GM23338 (cell line): ENCODE results near the gene MAPK12. TPM values are rescaled to one million over a fixed set of nuclear protein-coding genes. Genes with fewer than 3 reads are reported as not detected.

Experiments
- ATAC-seq: fragments of 200-7000 bp; cut with Tn5 transposase; 3 replicates; pipeline ENCODE4 v1.9.1; 2020
- DNase-seq: peaks from one replicate; pipeline ENCODE4 v3.0.0-alpha.2; 2015; ENCODE audit warnings: low spot score
- H2AFZ ChIP-seq: fragments of 200-600 bp; sonication (generic); 2 replicates; pipeline ENCODE4 v1.8.0; 2016; ENCODE audit warnings: antibody characterized with exemption, mild to moderate bottlenecking, moderate library complexity
- H3F3A ChIP-seq: fragments of 200-600 bp; sonication (generic); replicated peaks from 2 replicates; pipeline ENCODE4 v1.8.0; 2017; ENCODE audit warnings: antibody characterized with exemption, mixed run types, low read depth
- H3K27ac ChIP-seq: fragments of 200-600 bp; sonication (generic); 2 replicates; pipeline ENCODE4 v1.6.1; 2016; ENCODE audit warnings: low read depth
- H3K27me3 ChIP-seq: fragments of 200-600 bp; sonication (generic); 2 replicates; pipeline ENCODE4 v1.8.0; 2016; ENCODE audit warnings: mild to moderate bottlenecking, mixed run types, moderate library complexity; ENCODE audit not compliant: insufficient read depth
- H3K36me3 ChIP-seq: fragments of 200-600 bp; sonication (generic); 2 replicates; pipeline ENCODE4 v1.8.0; 2016; ENCODE audit warnings: mild to moderate bottlenecking; ENCODE audit not compliant: insufficient read depth
- H3K4me1 ChIP-seq: fragments of 200-600 bp; sonication (generic); 2 replicates; pipeline ENCODE4 v1.8.0; 2016; ENCODE audit warnings: mild to moderate bottlenecking, moderate library complexity; ENCODE audit not compliant: insufficient read depth
- H3K4me2 ChIP-seq: fragments of 200-600 bp; sonication (generic); 2 replicates; pipeline ENCODE4 v1.7.1; 2017; ENCODE audit warnings: mixed run types
- H3K4me3 ChIP-seq: fragments of 200-600 bp; sonication (generic); 2 replicates; pipeline ENCODE4 v1.6.1; 2016; ENCODE audit warnings: mixed run types
- H3K79me2 ChIP-seq: fragments of 200-600 bp; sonication (generic); replicated peaks from 2 replicates; pipeline ENCODE4 v1.8.0; 2017; ENCODE audit warnings: mild to moderate bottlenecking; ENCODE audit not compliant: insufficient read depth
- H3K9me2 ChIP-seq: fragments of 200-600 bp; sonication (generic); 2 replicates; pipeline ENCODE4 v1.8.0; 2017; ENCODE audit not compliant: insufficient read depth
- H4K20me1 ChIP-seq: fragments of 200-600 bp; sonication (generic); replicated peaks from 2 replicates; pipeline ENCODE4 v1.8.0; 2017; ENCODE audit warnings: mild to moderate bottlenecking; ENCODE audit not compliant: insufficient read depth
- H3K27ac Mint-ChIP-seq: 2 replicates; pipeline ENCODE4 v1.8.0; 2020; ENCODE audit warnings: inconsistent platforms, mild to moderate bottlenecking, moderate library complexity, mixed read lengths
- H3K27me3 Mint-ChIP-seq: 3 replicates; pipeline ENCODE4 v1.8.0; 2022; ENCODE audit warnings: low read depth, mild to moderate bottlenecking, moderate library complexity, mixed read lengths, inconsistent platforms; ENCODE audit not compliant: insufficient read depth, poor library complexity
- H3K36me3 Mint-ChIP-seq: 3 replicates; pipeline ENCODE4 v1.8.0; 2021; ENCODE audit warnings: low read depth, mild to moderate bottlenecking, inconsistent platforms, moderate library complexity, mixed read lengths
- H3K4me1 Mint-ChIP-seq: 3 replicates; pipeline ENCODE4 v1.8.0; 2020; ENCODE audit warnings: mild to moderate bottlenecking, inconsistent platforms, mixed read lengths
- H3K4me3 Mint-ChIP-seq: 3 replicates; pipeline ENCODE4 v1.8.0; 2021; ENCODE audit warnings: moderate library complexity, mild to moderate bottlenecking, inconsistent platforms, mixed read lengths
- H3K9me3 Mint-ChIP-seq: 3 replicates; pipeline ENCODE4 v1.8.0; 2020; ENCODE audit warnings: moderate library complexity, mild to moderate bottlenecking, inconsistent platforms, mixed read lengths
- CREB1 ChIP-seq: fragments of 250-450 bp; sonication (Bioruptor Pico); IDR thresholded peaks from 2 replicates; pipeline ENCODE4 v1.5.0; 2020; ENCODE audit warnings: low read depth, mild to moderate bottlenecking, moderate library complexity
- EZH2 ChIP-seq: fragments of 200-600 bp; sonication (generic); IDR thresholded peaks from one replicate; pipeline ENCODE4 v1.8.0; 2017; ENCODE audit warnings: antibody characterized with exemption, mild to moderate bottlenecking, low read depth; ENCODE audit not compliant: unreplicated experiment
- EZH2phosphoT487 ChIP-seq: fragments of 200-600 bp; sonication (generic); IDR thresholded peaks from one replicate; pipeline ENCODE4 v1.8.1; 2018; ENCODE audit warnings: antibody characterized with exemption; ENCODE audit not compliant: unreplicated experiment
- JUNB ChIP-seq: IDR thresholded peaks from one replicate; pipeline ENCODE4 v1.6.1; 2016; ENCODE audit warnings: antibody characterized with exemption; ENCODE audit not compliant: unreplicated experiment
- NANOG ChIP-seq: IDR thresholded peaks from 2 replicates; pipeline ENCODE4 v1.6.1; 2016; ENCODE audit warnings: antibody characterized with exemption, borderline replicate concordance
- POLR2AphosphoS5 ChIP-seq: IDR thresholded peaks from 2 replicates; pipeline ENCODE4 v1.6.1; 2016; ENCODE audit warnings: antibody characterized with exemption, low read depth
- STAT1 ChIP-seq: IDR thresholded peaks from one replicate; pipeline ENCODE4 v1.6.1; 2016; ENCODE audit warnings: antibody characterized with exemption; ENCODE audit not compliant: unreplicated experiment
- ZNF114 ChIP-seq: fragments of 250-450 bp; sonication (Bioruptor Pico); IDR thresholded peaks from 2 replicates; pipeline ENCODE4 v1.5.0; 2020; ENCODE audit warnings: mild to moderate bottlenecking, moderate library complexity
- ZNF331 ChIP-seq: fragments of 250-450 bp; sonication (Bioruptor Pico); IDR thresholded peaks from 2 replicates; pipeline ENCODE4 v1.5.0; 2020; ENCODE audit warnings: low read depth, mild to moderate bottlenecking, moderate library complexity
- polyA plus RNA-seq: library from polyadenylated mRNA; unstranded; fragments of >200 nt; fragmentation: Nextera tagmentation; extraction: Ambion mirVana; gene quantifications from 2 replicates; pipeline ENCODE4 v1.2.1, GENCODE V29; 2016
- total RNA-seq: library from RNA; depleted of rRNA; stranded (reverse); fragments of >200 nt; shearing (Covaris generic); gene quantifications from 2 replicates; pipeline ENCODE4 v1.2.3, GENCODE V29; 2014
- TF ChIP-seq, protein P1 (sequence below): IDR thresholded peaks from one replicate; pipeline ENCODE4 v1.6.1; 2018; ENCODE audit warnings: antibody characterized with exemption; ENCODE audit not compliant: unreplicated experiment
- TF ChIP-seq, protein P2 (sequence below), 2 experiments: fragments of 200-600 bp in 1 of 2; sonication (generic) in 1 of 2; conservative IDR thresholded peaks; 2 replicates each; pipeline versions ENCODE4 v1.5.1 to v1.6.1; 2016 to 2017; ENCODE audit warnings: antibody characterized with exemption in 2 of 2, low read depth in 2 of 2, mild to moderate bottlenecking in 2 of 2, moderate library complexity in 1 of 2
- TF ChIP-seq, protein P3 (sequence below): IDR thresholded peaks from 2 replicates; pipeline ENCODE4 v1.6.1; 2016; ENCODE audit warnings: antibody characterized with exemption
- TF ChIP-seq, protein P4 (sequence below): fragments of 250-450 bp; sonication (Bioruptor Pico); IDR thresholded peaks from 2 replicates; pipeline ENCODE4 v1.5.0; 2020; ENCODE audit warnings: mild to moderate bottlenecking, moderate library complexity

The MAPK12 gene
- total and polyA plus RNA-seq, 2 experiments from 2014 or later, result 10.4 to 26.1 TPM

DNA sequence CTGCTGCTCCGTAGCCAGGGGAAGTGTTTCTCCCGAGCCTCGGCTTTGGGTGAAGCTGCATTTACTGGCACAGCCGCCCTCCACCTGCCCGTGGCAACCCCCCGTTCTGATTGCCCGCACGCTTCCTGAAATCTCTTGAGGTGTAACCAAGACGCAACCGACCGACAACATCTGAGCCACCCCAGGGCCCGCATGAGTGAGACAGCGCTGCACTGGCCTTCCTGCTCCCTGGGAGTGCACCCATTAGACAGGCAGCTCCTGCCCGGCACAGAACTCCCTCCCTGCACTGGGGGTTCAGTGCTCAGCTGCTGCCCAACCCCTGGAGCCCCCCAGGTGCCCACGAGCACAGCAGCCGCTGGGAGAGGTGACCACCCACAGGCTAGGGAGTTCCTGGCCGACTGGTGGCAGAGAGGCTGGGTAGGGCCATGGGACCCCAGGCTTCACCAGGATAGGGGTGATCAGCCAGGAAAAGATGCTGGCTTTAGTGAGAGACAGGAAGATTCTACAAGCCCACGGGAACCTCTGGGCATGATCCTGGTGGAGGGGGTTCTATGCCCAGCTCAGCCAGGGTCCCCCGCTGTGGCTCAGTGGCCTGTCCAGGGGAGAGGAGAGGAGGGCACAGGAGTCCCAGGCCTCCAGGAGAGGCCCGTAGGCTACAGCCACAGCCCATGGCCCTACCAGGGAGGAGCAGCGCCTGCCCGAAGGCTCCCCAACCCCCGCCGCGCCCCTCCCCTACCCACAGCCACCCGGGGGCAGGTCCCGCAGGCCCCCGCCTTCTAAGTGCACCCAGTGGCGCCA is 31.4 kb upstream of the MAPK12 start:
- H3K27me3 Mint-ChIP-seq, result peaks cover 20% of the 10 kb centered on the region
- TF ChIP-seq, protein P1, sequence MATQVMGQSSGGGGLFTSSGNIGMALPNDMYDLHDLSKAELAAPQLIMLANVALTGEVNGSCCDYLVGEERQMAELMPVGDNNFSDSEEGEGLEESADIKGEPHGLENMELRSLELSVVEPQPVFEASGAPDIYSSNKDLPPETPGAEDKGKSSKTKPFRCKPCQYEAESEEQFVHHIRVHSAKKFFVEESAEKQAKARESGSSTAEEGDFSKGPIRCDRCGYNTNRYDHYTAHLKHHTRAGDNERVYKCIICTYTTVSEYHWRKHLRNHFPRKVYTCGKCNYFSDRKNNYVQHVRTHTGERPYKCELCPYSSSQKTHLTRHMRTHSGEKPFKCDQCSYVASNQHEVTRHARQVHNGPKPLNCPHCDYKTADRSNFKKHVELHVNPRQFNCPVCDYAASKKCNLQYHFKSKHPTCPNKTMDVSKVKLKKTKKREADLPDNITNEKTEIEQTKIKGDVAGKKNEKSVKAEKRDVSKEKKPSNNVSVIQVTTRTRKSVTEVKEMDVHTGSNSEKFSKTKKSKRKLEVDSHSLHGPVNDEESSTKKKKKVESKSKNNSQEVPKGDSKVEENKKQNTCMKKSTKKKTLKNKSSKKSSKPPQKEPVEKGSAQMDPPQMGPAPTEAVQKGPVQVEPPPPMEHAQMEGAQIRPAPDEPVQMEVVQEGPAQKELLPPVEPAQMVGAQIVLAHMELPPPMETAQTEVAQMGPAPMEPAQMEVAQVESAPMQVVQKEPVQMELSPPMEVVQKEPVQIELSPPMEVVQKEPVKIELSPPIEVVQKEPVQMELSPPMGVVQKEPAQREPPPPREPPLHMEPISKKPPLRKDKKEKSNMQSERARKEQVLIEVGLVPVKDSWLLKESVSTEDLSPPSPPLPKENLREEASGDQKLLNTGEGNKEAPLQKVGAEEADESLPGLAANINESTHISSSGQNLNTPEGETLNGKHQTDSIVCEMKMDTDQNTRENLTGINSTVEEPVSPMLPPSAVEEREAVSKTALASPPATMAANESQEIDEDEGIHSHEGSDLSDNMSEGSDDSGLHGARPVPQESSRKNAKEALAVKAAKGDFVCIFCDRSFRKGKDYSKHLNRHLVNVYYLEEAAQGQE, result no peak
- TF ChIP-seq EZH2 (no peak), CREB1 (CRISPR knock-in tag) (no peak), EZH2phosphoT487 (no peak), STAT1 (no peak), JUNB (no peak), ZNF331 (CRISPR knock-in tag) (no peak), ZNF114 (no peak), NANOG (no peak), POLR2AphosphoS5 (no peak)
- TF ChIP-seq, protein P2, sequence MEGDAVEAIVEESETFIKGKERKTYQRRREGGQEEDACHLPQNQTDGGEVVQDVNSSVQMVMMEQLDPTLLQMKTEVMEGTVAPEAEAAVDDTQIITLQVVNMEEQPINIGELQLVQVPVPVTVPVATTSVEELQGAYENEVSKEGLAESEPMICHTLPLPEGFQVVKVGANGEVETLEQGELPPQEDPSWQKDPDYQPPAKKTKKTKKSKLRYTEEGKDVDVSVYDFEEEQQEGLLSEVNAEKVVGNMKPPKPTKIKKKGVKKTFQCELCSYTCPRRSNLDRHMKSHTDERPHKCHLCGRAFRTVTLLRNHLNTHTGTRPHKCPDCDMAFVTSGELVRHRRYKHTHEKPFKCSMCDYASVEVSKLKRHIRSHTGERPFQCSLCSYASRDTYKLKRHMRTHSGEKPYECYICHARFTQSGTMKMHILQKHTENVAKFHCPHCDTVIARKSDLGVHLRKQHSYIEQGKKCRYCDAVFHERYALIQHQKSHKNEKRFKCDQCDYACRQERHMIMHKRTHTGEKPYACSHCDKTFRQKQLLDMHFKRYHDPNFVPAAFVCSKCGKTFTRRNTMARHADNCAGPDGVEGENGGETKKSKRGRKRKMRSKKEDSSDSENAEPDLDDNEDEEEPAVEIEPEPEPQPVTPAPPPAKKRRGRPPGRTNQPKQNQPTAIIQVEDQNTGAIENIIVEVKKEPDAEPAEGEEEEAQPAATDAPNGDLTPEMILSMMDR (conservative IDR thresholded peaks at IDR 0.05; ENCODE audit: low read depth in 2 of 2), result no peak
- TF ChIP-seq, protein P3, sequence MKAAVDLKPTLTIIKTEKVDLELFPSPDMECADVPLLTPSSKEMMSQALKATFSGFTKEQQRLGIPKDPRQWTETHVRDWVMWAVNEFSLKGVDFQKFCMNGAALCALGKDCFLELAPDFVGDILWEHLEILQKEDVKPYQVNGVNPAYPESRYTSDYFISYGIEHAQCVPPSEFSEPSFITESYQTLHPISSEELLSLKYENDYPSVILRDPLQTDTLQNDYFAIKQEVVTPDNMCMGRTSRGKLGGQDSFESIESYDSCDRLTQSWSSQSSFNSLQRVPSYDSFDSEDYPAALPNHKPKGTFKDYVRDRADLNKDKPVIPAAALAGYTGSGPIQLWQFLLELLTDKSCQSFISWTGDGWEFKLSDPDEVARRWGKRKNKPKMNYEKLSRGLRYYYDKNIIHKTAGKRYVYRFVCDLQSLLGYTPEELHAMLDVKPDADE, result no peak
- TF ChIP-seq, protein P4, sequence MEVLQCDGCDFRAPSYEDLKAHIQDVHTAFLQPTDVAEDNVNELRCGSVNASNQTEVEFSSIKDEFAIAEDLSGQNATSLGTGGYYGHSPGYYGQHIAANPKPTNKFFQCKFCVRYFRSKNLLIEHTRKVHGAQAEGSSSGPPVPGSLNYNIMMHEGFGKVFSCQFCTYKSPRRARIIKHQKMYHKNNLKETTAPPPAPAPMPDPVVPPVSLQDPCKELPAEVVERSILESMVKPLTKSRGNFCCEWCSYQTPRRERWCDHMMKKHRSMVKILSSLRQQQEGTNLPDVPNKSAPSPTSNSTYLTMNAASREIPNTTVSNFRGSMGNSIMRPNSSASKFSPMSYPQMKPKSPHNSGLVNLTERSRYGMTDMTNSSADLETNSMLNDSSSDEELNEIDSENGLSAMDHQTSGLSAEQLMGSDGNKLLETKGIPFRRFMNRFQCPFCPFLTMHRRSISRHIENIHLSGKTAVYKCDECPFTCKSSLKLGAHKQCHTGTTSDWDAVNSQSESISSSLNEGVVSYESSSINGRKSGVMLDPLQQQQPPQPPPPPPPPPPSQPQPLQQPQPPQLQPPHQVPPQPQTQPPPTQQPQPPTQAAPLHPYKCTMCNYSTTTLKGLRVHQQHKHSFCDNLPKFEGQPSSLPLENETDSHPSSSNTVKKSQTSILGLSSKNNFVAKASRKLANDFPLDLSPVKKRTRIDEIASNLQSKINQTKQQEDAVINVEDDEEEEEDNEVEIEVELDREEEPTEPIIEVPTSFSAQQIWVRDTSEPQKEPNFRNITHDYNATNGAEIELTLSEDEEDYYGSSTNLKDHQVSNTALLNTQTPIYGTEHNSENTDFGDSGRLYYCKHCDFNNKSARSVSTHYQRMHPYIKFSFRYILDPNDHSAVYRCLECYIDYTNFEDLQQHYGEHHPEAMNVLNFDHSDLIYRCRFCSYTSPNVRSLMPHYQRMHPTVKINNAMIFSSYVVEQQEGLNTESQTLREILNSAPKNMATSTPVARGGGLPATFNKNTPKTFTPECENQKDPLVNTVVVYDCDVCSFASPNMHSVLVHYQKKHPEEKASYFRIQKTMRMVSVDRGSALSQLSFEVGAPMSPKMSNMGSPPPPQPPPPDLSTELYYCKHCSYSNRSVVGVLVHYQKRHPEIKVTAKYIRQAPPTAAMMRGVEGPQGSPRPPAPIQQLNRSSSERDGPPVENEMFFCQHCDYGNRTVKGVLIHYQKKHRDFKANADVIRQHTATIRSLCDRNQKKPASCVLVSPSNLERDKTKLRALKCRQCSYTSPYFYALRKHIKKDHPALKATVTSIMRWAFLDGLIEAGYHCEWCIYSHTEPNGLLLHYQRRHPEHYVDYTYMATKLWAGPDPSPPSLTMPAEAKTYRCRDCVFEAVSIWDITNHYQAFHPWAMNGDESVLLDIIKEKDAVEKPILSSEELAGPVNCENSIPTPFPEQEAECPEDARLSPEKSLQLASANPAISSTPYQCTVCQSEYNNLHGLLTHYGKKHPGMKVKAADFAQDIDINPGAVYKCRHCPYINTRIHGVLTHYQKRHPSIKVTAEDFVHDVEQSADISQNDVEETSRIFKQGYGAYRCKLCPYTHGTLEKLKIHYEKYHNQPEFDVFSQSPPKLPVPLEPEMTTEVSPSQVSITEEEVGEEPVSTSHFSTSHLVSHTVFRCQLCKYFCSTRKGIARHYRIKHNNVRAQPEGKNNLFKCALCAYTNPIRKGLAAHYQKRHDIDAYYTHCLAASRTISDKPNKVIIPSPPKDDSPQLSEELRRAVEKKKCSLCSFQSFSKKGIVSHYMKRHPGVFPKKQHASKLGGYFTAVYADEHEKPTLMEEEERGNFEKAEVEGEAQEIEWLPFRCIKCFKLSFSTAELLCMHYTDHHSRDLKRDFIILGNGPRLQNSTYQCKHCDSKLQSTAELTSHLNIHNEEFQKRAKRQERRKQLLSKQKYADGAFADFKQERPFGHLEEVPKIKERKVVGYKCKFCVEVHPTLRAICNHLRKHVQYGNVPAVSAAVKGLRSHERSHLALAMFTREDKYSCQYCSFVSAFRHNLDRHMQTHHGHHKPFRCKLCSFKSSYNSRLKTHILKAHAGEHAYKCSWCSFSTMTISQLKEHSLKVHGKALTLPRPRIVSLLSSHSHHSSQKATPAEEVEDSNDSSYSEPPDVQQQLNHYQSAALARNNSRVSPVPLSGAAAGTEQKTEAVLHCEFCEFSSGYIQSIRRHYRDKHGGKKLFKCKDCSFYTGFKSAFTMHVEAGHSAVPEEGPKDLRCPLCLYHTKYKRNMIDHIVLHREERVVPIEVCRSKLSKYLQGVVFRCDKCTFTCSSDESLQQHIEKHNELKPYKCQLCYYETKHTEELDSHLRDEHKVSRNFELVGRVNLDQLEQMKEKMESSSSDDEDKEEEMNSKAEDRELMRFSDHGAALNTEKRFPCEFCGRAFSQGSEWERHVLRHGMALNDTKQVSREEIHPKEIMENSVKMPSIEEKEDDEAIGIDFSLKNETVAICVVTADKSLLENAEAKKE (CRISPR knock-in tag), result no peak
- Histone ChIP-seq H3K4me3 (peak overlapping the region; percentile 48), H4K20me1 (no peaks in the 10 kb centered on the region; the same call in 1 of the 2 replicates), H3K9me2 (no peaks in the 10 kb centered on the region), H3K27ac (peak overlapping the region; percentile 90), H3K79me2 (peaks cover 48% of the 10 kb centered on the region), H3K27me3 (no peaks in the 10 kb centered on the region), H2AFZ (no peak overlapping the region), H3F3A (no peaks in the 10 kb centered on the region; the same call in 1 of the 2 replicates), H3K36me3 (no peaks in the 10 kb centered on the region), H3K4me2 (peak overlapping the region; percentile 75), H3K4me1 (peaks cover 20% of the 10 kb centered on the region)
- peak overlapping the region; percentile 56 for H3K4me3 Mint-ChIP-seq
- DNase-seq (no peak), ATAC-seq (peak; percentile 40)
- H3K36me3 Mint-ChIP-seq, result peaks cover 8% of the 10 kb centered on the region; the same call in 2 of the 3 replicates
- H3K4me1 Mint-ChIP-seq, result peaks cover 14% of the 10 kb centered on the region
- peak overlapping the region; percentile 79 for H3K27ac Mint-ChIP-seq
- H3K9me3 Mint-ChIP-seq, result no peaks in the 10 kb centered on the region; the same call in 2 of the 3 replicates
